ENCODE results near the gene GADD45A. TPM values are rescaled to one million over a fixed set of nuclear protein-coding genes. Genes with fewer than 3 reads are reported as not detected.

The GADD45A gene, protein sequence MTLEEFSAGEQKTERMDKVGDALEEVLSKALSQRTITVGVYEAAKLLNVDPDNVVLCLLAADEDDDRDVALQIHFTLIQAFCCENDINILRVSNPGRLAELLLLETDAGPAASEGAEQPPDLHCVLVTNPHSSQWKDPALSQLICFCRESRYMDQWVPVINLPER
- total RNA-seq: 67.3 and 151 TPM in 2 replicates

DNA sequence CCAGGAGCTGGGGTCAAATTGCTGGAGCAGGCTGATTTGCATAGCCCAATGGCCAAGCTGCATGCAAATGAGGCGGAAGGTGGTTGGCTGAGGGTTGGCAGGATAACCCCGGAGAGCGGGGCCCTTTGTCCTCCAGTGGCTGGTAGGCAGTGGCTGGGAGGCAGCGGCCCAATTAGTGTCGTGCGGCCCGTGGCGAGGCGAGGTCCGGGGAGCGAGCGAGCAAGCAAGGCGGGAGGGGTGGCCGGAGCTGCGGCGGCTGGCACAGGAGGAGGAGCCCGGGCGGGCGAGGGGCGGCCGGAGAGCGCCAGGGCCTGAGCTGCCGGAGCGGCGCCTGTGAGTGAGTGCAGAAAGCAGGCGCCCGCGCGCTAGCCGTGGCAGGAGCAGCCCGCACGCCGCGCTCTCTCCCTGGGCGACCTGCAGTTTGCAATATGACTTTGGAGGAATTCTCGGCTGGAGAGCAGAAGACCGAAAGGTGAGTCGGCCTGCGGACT, at the start of gene GADD45A:
Gene GADD45A, plus strand, starts transcription at position 135 of the 491 bp plus-strand sequence. Its CDS starts 294 bp downstream, at position 429.
- TF ChIP-seq, protein P1, sequence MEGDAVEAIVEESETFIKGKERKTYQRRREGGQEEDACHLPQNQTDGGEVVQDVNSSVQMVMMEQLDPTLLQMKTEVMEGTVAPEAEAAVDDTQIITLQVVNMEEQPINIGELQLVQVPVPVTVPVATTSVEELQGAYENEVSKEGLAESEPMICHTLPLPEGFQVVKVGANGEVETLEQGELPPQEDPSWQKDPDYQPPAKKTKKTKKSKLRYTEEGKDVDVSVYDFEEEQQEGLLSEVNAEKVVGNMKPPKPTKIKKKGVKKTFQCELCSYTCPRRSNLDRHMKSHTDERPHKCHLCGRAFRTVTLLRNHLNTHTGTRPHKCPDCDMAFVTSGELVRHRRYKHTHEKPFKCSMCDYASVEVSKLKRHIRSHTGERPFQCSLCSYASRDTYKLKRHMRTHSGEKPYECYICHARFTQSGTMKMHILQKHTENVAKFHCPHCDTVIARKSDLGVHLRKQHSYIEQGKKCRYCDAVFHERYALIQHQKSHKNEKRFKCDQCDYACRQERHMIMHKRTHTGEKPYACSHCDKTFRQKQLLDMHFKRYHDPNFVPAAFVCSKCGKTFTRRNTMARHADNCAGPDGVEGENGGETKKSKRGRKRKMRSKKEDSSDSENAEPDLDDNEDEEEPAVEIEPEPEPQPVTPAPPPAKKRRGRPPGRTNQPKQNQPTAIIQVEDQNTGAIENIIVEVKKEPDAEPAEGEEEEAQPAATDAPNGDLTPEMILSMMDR (conservative IDR thresholded peaks at IDR 0.05; ENCODE audit: low read depth, low read length): no peak
- DNase-seq (ENCODE audit: low read depth): peak; percentile 91
- peak within 1 kb of the TSS; percentile 95 for H3K4me3 ChIP-seq (ENCODE audit: low read depth, low read length)

DNA sequence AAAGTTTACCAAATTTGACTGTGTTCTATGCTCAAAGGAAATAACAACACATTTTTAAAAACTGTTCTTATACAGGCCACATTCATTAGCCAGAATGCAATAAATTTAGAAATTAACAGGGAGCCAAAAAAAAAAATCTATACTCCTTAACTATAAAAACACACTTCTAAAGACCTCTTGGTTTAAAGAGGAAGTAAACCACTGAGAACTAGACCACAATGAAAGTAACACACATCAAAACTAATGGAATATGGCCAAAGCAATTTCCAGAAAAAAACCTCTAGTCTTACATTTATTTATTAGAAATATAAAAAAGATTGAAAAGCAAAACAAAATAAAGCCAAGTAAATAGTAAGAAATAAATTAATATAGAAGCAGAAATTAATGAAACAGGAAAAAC, 48.9 kb upstream of the GADD45A start:
- no peak overlapping the region for H3K4me3 ChIP-seq (ENCODE audit: low read depth, low read length)
- DNase-seq (ENCODE audit: low read depth): no peak
- TF ChIP-seq, protein P1 (conservative IDR thresholded peaks at IDR 0.05; ENCODE audit: low read depth, low read length): no peak

DNA sequence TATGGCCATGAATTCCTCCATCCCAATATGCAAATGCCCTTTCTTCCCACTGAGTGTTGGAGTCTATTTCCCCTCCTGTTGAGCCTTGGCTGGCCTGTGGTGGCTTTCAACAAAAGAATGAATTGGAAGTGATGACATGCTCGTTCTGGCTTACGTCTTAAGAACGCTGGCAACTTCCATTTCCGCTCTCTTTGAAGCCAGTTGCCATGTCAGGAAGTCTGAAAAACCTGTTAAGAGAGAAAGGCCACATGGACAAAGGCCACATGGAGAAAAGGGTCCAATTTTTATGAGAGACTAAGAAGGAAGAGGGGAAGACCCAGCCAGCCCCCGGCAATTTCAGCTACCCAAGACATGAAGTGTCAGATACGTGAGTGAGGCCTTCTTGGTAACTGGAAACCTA, 45.6 kb upstream of the GADD45A start:
- DNase-seq (ENCODE audit: low read depth): no peak
- TF ChIP-seq, protein P1 (conservative IDR thresholded peaks at IDR 0.05; ENCODE audit: low read depth, low read length): no peak
- H3K4me3 ChIP-seq (ENCODE audit: low read depth, low read length): no peak overlapping the region

DNA sequence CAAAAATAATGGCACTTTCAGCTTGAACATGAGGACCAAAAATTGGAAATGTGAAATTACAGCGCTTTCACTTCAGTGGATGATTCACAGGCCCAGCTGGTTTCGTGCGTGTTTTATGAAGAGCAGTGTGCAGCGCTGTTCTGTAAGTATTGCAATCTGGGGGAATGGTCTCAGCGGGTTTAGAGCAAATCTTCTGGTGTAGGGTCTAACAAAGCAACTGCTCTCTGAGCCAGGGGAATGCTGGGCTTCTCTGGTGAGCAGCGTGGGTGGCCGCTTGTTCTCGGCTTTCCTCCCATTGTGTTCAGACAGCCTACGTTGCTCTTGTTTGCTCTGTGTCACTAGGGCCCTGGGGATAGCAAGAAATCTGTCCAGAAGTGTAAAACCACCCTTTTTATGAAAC, 42.4 kb upstream of the GADD45A start:
- no peak overlapping the region for H3K4me3 ChIP-seq (ENCODE audit: low read depth, low read length)
- no peak for DNase-seq (ENCODE audit: low read depth)
- TF ChIP-seq, protein P1 (conservative IDR thresholded peaks at IDR 0.05; ENCODE audit: low read depth, low read length): no peak

DNA sequence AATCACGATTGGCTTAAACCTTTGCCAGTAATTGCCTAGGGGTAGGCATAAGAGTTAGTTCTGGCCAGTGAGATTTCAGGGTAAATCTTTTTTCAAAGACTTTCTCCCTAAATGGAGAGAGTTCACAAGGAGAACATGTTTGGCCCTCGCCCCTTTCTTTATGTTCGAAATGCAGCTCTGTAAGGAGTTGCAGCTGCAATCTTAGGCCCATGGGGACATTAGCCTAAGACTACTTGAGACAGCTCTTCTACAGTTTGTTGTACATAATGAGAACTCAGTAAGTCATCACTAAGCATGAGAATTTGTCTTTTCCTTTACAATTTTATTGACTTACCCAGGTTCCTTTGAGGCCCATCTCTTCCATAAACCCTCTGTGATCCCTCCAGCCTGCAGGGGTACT, 40.4 kb upstream of the GADD45A start:
- TF ChIP-seq, protein P1 (conservative IDR thresholded peaks at IDR 0.05; ENCODE audit: low read depth, low read length): no peak
- no peak overlapping the region for H3K4me3 ChIP-seq (ENCODE audit: low read depth, low read length)
- DNase-seq (ENCODE audit: low read depth): no peak

DNA sequence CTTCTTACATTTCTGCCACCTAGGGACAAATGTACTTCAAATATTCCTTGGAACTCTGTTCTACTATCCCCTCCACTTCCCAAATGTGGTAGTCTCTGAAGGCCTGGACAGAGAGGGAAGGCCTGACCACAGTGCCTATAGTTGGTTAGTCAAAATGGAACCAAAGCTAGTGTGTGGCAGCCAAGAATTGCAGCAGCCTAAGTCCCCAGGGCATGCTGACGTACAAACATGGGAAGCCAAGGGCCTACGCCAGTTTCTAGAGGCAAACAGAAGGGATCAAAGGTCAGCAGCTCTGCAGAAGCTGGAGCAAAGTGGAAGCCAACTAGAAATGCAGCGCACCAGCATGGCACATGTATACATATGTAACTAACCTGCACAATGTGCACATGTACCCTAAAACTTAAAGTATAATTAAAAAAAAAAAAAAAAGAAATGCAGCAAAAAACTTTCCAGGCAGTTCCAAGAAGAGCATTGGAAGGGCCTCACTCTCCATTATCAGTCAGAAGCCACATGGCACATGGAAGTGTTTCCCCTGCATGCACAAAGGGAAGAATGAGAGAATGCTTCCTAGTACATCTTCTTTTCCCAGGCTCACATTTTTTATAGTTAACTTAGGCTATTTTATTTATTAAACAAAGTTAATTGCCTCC, 39.4 kb upstream of the GADD45A start:
- no peak for DNase-seq (ENCODE audit: low read depth)
- H3K4me3 ChIP-seq (ENCODE audit: low read depth, low read length): no peak overlapping the region
- TF ChIP-seq, protein P1 (conservative IDR thresholded peaks at IDR 0.05; ENCODE audit: low read depth, low read length): no peak

Data from epithelial cell of proximal tubule (primary cell).